HAP-1 (cell line): ENCODE data around the gene CDK11B.
"Not testable (repeated sequence)": the region's sequence is repeated elsewhere in the genome, so short reads cannot be mapped to it uniquely, and the experiment has no call there.

Experiments used
- DNase-seq, 2 experiments: peaks; one replicate each; pipeline ENCODE4 v3.0.0-alpha.2; 2016 to 2020; ENCODE audit warnings: low spot score in 2 of 2
- H3K27me3 ChIP-seq: fragments of 250-450 bp; sonication (Bioruptor Pico); 2 replicates; pipeline ENCODE4 v1.5.1; 2020; ENCODE audit warnings: low read depth, mild to moderate bottlenecking, moderate library complexity
- H3K36me3 ChIP-seq: fragments of 250-450 bp; sonication (Bioruptor Pico); replicated peaks from 2 replicates; pipeline ENCODE4 v1.5.1; 2020; ENCODE audit warnings: mild to moderate bottlenecking
- H3K4me1 ChIP-seq: fragments of 250-450 bp; sonication (Bioruptor Pico); 2 replicates; pipeline ENCODE4 v1.5.1; 2020; ENCODE audit warnings: mild to moderate bottlenecking
- H3K4me3 ChIP-seq: fragments of 250-450 bp; sonication (Bioruptor Pico); 2 replicates; pipeline ENCODE4 v1.5.1; 2020; ENCODE audit warnings: mild to moderate bottlenecking, moderate library complexity
- H3K9me3 ChIP-seq: fragments of 250-450 bp; sonication (Bioruptor Pico); 2 replicates; pipeline ENCODE4 v1.5.1; 2020; ENCODE audit warnings: mild to moderate bottlenecking, moderate library complexity
- in situ Hi-C: fragments of 300-500 bp; cut with MboI; formaldehyde crosslinking; loops from 3 replicates; pipeline ENCODE4 v1.14.3; 2020; ENCODE audit warnings: low sequenced_read_pairs, inconsistent platforms, mixed read lengths

The CDK11B gene

DNA sequence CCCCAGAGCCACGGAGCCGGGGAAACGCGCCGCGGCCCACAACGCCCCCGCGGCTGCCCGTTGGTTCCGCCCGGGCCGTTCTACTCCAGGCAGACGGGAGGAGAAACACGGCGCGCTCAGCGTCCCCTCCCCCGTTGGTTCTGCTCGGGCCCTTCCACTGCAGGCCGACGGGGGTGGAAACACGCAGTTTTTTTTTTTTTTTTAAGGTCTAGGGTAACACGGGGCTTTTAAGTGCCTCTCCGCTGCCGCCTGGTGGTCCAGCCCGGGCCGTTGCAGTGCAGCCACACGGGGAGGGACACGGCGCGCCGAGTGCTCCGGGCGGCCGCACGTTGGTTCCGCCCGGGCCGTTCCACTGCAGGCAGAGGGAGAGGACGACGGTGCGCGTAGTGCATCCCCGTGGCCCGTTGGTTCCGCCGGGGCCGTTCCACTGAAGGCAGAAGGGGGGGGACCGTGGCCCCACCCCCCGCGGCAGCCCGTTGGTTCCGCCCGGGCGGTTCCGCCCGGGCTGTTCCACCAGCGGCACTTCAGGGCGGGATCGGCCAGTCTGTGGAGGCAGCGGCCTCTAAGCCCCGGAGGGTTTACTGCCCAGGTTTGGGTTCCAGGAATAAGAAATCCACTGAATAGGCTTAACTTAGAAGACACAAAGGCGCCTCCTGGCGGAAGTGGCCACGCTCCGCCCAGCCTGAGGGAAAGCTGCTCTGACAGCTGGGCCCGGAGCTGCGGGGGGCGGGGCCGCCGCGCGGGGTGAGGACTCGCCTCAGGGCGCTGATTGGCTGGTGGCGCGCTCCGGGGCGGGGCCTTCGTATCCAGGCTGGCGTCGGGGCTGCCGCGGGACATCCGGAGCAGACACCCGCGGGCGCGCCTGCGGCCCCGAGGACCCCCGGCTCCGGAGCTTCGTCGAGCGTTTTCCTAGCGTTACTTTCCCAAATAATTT is 34.2 kb upstream of the CDK11B start, which contains the start of gene SLC35E2B:
Gene SLC35E2B (minus strand): TSS at position 82 of the 934 bp plus-strand sequence. CDS start 16,096 bp downstream, outside the sequence.
- in situ Hi-C loops, H3K9me3 ChIP-seq, H3K27me3 ChIP-seq, H3K36me3 ChIP-seq, H3K4me1 ChIP-seq: not testable (repeated sequence)
- H3K4me3 ChIP-seq = peak within 1 kb of the TSS; percentile 38
- DNase-seq = peak in 1 of 2 experiments; percentile 86

DNA sequence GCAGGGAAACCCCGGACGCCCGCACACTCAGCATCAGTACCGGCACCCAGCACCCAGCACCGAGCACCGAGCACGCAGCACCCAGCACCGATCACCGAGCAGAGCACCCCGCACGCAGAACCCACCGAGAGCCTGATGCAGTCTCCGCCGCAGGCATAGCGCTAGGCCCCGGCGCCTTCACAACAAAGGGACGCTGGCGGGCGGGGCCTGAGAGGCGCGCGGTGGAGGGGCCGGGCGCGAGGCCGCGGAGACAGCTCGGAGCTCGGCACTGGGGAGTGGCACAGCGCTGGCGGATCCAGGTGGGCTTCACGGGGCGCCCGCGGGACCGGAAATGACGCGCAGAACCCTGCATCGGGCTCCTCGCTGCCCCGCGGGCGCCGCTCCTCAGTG is 33.5 kb upstream of the CDK11B start:
- H3K4me1 ChIP-seq, H3K36me3 ChIP-seq, H3K9me3 ChIP-seq, in situ Hi-C loops, H3K27me3 ChIP-seq: not testable (repeated sequence)
- DNase-seq = peak in 1 of 2 experiments; percentile 78
- peak overlapping the region; percentile 38 for H3K4me3 ChIP-seq

DNA sequence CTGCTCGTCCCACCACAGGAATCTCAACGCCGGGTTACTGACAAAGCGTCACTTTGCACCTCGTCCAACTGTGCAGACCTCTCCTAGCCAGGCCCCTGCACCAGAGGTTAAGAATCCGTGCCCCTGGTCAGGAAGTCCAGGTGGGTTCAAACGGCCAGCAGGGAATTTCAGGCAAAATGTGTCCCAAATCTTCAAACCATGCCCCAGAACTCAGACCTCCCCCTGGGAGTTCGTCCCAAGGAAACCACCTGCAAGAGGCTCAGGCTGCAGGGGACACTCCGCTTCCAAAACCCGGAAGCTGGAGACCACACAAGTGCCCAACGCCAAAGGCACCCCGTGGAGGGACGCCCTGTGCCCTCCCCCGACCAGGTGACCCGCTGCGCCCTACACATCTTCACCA is 32.6 kb upstream of the CDK11B start:
- H3K4me3 ChIP-seq, H3K4me1 ChIP-seq, H3K27me3 ChIP-seq, DNase-seq, in situ Hi-C loops, H3K9me3 ChIP-seq, H3K36me3 ChIP-seq: not testable (repeated sequence)

DNA sequence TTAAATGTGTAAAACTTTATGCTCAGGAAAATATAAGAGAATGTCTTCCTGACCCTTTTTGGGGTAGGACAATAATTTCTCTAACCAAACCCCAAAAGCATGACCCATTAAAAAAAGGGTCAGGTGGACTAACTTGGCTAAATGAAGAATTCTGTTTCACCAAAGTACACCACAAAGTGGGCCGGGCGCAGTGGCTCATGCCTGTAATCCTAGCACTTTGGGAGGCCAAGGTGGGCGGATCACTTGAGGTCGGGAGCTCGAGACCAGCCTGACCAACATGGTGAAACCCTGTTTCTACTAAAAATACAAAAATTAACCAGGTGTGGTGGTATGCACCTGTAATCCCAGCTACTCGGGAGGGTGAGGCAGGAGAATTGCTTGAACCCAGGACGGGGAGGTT is 30.7 kb upstream of the CDK11B start:
- in situ Hi-C loops = loop anchor here (10.0 kb wide), 1 partner anchor 55 kb away; no protein-coding TSS in a partner anchor
- not testable (repeated sequence) for H3K27me3 ChIP-seq, DNase-seq, H3K4me1 ChIP-seq, H3K36me3 ChIP-seq, H3K4me3 ChIP-seq, H3K9me3 ChIP-seq

DNA sequence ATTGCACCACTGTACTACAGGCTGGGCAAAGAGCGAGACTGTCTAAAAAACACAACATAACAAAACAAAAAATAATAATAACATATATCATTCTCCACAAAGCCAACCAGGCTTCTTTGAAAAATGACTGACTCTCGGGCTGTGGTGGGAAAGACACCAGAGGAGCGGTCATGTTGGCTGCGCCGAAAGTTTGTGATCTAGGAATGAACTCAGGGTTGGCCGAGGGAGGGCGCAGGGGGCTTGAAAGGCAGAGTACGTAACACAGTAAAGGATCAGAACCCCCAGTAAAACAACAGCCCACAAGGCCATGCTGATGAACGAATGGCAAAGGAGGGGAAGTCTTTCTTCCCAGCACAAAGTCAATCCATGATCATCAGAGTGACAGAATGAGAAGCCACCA is 29.0 kb upstream of the CDK11B start:
- in situ Hi-C loops = loop anchor here (10.0 kb wide), 1 partner anchor 57 kb away; no protein-coding TSS in a partner anchor
- no peaks in the 10 kb centered on the region for H3K27me3 ChIP-seq
- H3K4me1 ChIP-seq = no peaks in the 10 kb centered on the region
- H3K4me3 ChIP-seq = no peak overlapping the region
- DNase-seq = no peak
- no peaks in the 10 kb centered on the region for H3K9me3 ChIP-seq
- no peaks in the 10 kb centered on the region for H3K36me3 ChIP-seq

DNA sequence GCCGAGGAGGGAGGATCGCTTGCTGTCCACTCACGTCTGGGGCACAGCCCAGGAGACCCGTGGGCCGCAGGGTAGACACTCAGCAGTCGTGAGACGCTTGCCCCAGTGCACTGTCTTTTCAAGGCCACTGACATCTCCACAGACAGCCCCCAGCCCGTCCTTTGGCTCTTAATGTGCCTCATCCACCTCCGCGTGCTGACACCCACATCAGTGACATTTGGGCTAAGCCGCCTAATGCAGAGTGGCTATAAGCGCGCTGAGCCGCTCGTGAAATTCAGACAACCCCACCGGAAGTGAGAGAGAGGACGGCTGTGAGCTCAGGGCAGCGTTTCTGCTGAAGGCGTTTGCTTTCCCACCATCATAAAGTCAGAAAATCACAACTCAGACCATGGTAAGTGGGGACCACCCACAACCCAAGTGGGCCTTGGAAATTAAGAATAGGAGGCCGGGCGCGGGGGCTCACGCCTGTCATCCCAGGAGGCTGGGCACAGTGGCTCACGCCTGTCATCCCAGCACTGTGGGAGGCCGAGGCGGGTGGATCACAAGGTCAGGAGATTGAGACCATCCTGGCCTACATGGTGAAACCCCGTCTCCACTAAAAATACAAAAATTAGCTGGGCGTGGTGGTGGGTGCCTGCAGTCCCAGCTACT is 25.4 kb upstream of the CDK11B start:
- Histone ChIP-seq H3K36me3 (no peaks in the 10 kb centered on the region), H3K9me3 (no peaks in the 10 kb centered on the region), H3K27me3 (no peaks in the 10 kb centered on the region), H3K4me3 (no peak overlapping the region), H3K4me1 (no peaks in the 10 kb centered on the region)
- no peak for DNase-seq
- in situ Hi-C loops = loop anchor here (10.0 kb wide), 1 partner anchor 61 kb away; no protein-coding TSS in a partner anchor

DNA sequence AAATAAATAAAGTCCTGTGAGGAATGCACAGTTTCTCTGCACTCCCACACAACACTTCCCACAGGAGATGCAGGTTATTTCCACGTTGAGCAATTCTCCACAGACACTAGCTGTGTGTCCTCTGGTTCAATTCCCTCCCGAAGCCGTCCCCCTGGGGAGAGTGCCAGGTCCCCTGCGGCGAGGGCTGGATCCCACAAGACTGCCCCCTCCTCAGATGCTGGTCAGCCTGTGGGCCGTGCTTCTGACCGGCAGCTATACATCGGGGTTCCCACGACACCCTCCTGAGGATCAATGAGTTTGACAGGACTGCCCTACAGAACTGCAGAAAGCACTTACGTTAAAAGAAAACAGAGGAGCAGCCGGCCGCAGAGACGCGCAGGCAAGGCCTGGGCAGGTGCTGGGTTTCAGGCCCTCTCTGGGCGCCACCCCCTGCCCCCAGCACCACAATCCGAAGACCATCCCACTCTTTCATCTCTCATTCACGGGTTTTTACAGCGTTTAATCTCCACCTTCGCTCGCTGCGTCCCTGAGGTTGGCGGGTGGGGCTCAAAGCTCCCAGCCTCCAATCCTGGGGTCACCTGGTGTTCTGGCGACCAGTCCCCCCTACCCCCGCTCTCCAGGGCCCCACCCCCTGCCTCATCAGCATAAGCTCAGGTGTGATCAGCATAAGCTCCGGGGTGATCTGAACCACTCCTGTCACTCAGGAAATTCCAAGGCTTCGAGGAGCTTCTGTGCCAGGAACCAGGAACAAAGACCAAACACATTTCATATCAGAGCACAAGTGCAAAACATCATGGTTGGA is 24.5 kb upstream of the CDK11B start:
- H3K9me3 ChIP-seq = no peaks in the 10 kb centered on the region
- in situ Hi-C loops = loop anchor here (10.0 kb wide), 1 partner anchor 61 kb away; no protein-coding TSS in a partner anchor
- no peak for DNase-seq
- H3K4me1 ChIP-seq = no peaks in the 10 kb centered on the region
- H3K36me3 ChIP-seq = no peaks in the 10 kb centered on the region
- H3K27me3 ChIP-seq = no peaks in the 10 kb centered on the region
- no peak overlapping the region for H3K4me3 ChIP-seq

DNA sequence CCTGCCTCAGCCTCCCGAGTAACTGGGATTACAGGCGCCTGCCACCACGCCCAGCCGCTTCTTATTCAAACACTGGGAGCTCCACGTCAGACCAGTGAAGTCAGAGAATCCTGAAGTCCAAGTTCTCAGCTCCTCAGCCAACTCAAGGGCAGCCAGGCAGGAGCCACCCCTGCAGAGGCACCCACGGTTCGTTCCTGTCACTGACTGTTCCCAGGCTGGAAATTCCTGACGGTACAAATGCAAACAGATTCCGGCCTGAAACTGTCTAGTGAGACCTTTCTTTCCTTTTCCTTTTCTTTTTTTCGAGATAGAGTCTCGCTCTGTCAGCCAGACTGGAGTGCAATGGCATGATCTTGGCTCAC is 22.1 kb upstream of the CDK11B start:
- Histone ChIP-seq H3K4me1 (no peaks in the 10 kb centered on the region), H3K27me3 (no peaks in the 10 kb centered on the region), H3K36me3 (no peaks in the 10 kb centered on the region), H3K9me3 (no peaks in the 10 kb centered on the region), H3K4me3 (no peak overlapping the region)
- in situ Hi-C loops = loop anchor here (10.0 kb wide), 1 partner anchor 64 kb away; no protein-coding TSS in a partner anchor
- no peak for DNase-seq

DNA sequence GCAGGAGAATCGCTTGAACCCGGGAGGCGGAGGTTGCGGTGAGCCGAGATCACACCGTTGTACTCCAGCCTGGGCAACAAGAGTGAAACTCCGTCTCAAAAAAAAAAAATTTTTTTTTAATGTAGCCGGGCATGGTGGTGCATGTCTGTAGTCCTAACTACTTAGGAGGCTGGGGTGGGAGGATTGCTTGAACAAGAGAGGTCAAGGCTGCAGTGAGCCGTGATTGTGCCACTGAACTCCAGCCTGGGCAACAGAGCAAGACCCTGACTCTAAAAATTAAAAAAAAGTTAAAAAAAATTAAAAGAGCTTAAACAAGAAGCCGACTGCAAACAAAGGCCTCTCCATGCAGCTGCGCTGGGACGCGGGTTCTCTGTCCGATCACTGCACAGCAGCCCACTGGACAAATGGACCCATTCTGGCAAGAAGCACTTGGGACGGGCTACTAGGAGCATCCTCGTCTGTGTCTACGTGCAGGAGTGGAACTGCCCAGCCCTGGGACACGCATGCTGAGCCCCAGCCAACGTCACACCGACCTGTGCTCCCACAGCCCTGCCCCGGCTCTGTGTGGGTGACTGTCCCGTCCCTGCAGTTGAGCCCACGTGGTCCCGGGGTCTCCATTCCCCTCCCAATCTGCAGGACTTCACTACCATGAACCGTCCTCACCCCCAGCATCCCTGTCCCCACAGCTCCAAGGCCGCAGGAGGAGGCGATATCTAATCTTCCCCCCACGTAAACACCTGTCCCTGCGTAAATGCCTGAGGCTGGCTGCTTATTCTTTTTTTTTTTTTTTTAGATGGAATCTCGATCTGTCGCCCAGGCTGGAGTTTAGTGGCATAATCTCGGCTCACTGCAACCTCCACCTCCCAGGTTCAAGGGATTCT is 21.5 kb upstream of the CDK11B start:
- no peaks in the 10 kb centered on the region for H3K36me3 ChIP-seq
- H3K9me3 ChIP-seq = no peaks in the 10 kb centered on the region
- in situ Hi-C loops = loop anchor here (10.0 kb wide), 1 partner anchor 65 kb away; no protein-coding TSS in a partner anchor
- H3K27me3 ChIP-seq = no peaks in the 10 kb centered on the region
- no peaks in the 10 kb centered on the region for H3K4me1 ChIP-seq
- no peak overlapping the region for H3K4me3 ChIP-seq
- DNase-seq = no peak

DNA sequence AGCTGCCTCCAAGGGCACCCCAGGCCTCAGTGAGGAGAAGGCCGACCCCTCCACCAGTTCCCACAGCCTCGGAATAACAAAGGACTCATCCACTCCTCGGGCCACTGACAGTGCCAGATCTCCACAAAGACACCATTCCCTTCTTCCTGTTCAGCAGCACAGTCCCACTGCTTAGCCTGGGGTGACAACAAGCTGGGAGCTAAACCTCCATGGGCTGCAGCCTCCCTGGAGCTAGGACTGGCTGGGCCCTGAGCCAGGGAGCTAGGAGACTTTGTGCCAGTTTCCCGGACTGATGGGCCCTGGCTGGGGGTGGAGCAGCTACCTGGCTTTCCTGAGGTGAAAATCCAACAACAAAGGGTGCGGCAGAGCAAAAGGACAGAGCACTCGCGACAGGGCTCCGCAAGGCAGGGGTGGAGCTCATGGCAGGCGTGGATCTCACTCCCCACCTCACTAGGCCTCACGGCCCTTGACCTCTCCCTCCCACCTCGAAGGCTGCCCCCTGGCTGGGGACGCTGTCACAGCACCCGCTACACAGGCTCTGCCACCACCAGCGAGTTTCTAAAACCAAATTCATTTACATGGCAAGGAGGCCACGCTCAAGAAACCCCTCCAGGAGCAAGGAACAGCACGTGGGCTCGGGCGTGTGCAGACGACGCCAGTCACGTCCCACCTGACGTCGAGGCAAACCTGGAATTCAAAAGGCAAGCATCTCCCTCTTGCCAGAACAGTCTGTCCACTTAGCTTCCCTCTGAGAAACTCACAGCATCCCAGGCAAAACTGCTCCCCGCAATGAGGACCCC is 20.0 kb upstream of the CDK11B start:
- H3K4me3 ChIP-seq = no peak overlapping the region
- no peaks in the 10 kb centered on the region for H3K36me3 ChIP-seq
- no peaks in the 10 kb centered on the region for H3K4me1 ChIP-seq
- in situ Hi-C loops = no loop called here
- no peaks in the 10 kb centered on the region for H3K9me3 ChIP-seq
- H3K27me3 ChIP-seq = no peaks in the 10 kb centered on the region
- no peak for DNase-seq

DNA sequence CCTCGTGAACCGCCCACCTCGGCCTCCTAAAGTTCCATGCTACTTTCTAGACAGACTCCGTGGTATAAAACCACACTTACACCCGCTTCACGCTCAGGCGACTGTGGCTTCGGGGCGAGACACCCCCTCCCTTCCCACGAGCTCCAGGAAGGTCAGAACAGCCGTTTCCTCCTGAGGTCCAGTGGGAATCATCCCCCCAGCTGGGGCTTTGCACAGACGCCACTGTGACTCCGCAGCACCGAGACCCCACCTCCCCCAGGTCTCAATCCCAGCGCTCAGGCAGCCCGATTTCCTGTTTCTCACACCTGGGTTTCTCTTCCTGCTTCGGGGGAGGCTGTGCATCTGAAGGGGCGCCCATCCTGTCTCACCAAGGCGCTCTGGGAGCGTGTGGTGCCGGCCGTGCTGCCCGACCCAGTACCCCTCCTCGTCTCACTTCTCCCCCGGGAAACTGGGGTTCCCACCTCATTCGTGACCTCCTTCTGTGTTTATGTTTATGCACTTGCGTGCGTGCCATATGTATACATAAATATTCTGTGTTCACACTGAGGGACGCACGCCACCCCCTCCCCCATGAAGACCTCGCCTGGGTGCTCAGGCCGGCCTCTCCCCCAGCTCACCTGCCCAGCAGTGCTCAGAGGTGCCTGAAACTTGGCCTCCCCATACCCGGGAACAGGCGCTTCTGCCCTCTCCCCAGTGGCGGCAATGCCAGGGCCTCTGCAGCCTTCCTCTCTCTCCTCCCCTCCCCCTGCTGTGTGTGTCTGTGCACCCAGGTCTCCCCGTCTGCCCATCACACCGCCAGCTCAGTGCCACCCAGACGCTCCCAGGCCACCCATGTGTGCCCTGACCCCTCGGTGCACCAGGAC is 19.1 kb upstream of the CDK11B start:
- H3K4me1 ChIP-seq = no peaks in the 10 kb centered on the region
- no peaks in the 10 kb centered on the region for H3K9me3 ChIP-seq
- DNase-seq = no peak
- no peaks in the 10 kb centered on the region for H3K27me3 ChIP-seq
- H3K4me3 ChIP-seq = no peak overlapping the region
- H3K36me3 ChIP-seq = no peaks in the 10 kb centered on the region
- in situ Hi-C loops = no loop called here
